ENCODE data around the gene ZBTB40. TPM values are rescaled to one million over a fixed set of nuclear protein-coding genes. Genes with fewer than 3 reads are reported as not detected.
A peak's percentile ranks its signal among the peaks of the same experiment; 100 is the strongest.

The ZBTB40 gene
- total and polyA plus RNA-seq, 2 of the 13 experiments (the other 11 are each of a cell fraction or from before 2014, with no cell fraction given), result 8.8 to 16.5 TPM

DNA sequence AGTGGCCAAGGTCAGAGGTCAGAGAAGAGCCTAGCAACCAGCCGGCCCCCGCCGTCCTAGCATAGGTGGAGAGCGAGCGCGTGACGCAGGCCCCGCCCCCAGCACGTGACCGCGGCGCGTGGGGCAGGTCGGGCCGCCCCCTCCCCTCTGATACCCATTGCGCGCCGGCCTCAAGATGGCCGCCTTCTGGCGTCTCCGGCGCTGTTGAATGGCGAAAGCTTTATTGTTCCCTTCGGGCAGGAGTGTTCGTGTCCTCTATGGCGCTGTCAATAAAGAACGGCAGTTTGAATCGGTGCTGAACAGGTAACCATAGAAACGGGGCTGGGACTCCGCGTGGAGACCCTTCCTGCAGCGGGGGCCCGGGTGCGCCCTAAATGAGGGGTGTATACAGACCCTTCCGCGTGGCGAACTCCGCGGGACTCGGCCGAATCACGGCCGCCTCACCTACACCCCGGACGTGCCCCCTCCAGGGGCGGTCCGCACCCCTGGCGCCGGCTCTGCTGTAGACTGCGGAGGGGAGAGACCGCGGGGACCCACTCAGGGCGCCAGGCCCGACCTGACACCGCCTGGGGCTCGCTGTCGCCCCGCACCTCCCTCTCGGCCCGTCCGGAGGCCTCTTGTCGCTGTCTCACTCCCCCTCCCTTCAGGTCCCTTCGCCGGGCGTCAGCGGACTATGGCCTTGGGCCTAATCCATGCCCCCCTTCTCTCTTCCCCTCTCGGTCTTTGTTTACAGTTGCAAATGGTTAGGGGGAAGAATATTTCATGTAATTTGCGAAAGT is at the start of gene ZBTB40 (continued):
- TF ChIP-seq ZNF672 (CRISPR knock-in tag; IDR thresholded peaks at IDR 0.05) (no peak), ZNF10 (CRISPR knock-in tag; IDR thresholded peaks at IDR 0.05; ENCODE audit: borderline replicate concordance, low read depth) (no peak), ZNF354B (CRISPR knock-in tag; IDR thresholded peaks at IDR 0.05) (0 out of 2 replicates have a peak, but pooled peaks have one; percentile 22), ZNF598 (CRISPR knock-in tag; IDR thresholded peaks at IDR 0.05; ENCODE audit: borderline replicate concordance) (no peak), ZNF224 (CRISPR knock-in tag; IDR thresholded peaks at IDR 0.05) (no peak), PAF1 (CRISPR knock-in tag; IDR thresholded peaks at IDR 0.05) (no peak), FIP1L1 (IDR thresholded peaks at IDR 0.05; ENCODE audit: borderline replicate concordance, insufficient read depth, low read depth, low read length) (no peak), ZNF777 (CRISPR knock-in tag; IDR thresholded peaks at IDR 0.05) (peak; percentile 6; the same call in 1 of the 2 replicates), SALL2 (CRISPR knock-in tag; IDR thresholded peaks at IDR 0.05) (no peak), PHF5A (CRISPR knock-in tag; IDR thresholded peaks at IDR 0.05; ENCODE audit: low read depth, unreplicated experiment) (peak; percentile 97), ZNF343 (CRISPR knock-in tag; IDR thresholded peaks at IDR 0.05) (no peak; the same call in 1 of the 2 replicates), TARDBP (CRISPR knock-in tag; IDR thresholded peaks at IDR 0.05) (peak; percentile 91)
- TF ChIP-seq, protein P1, sequence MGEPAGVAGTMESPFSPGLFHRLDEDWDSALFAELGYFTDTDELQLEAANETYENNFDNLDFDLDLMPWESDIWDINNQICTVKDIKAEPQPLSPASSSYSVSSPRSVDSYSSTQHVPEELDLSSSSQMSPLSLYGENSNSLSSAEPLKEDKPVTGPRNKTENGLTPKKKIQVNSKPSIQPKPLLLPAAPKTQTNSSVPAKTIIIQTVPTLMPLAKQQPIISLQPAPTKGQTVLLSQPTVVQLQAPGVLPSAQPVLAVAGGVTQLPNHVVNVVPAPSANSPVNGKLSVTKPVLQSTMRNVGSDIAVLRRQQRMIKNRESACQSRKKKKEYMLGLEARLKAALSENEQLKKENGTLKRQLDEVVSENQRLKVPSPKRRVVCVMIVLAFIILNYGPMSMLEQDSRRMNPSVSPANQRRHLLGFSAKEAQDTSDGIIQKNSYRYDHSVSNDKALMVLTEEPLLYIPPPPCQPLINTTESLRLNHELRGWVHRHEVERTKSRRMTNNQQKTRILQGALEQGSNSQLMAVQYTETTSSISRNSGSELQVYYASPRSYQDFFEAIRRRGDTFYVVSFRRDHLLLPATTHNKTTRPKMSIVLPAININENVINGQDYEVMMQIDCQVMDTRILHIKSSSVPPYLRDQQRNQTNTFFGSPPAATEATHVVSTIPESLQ (CRISPR knock-in tag; conservative IDR thresholded peaks at IDR 0.05), result no peak
- TF ChIP-seq, protein P2, sequence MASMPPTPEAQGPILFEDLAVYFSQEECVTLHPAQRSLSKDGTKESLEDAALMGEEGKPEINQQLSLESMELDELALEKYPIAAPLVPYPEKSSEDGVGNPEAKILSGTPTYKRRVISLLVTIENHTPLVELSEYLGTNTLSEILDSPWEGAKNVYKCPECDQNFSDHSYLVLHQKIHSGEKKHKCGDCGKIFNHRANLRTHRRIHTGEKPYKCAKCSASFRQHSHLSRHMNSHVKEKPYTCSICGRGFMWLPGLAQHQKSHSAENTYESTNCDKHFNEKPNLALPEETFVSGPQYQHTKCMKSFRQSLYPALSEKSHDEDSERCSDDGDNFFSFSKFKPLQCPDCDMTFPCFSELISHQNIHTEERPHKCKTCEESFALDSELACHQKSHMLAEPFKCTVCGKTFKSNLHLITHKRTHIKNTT (CRISPR knock-in tag; IDR thresholded peaks at IDR 0.05), result no peak
- TF ChIP-seq, protein P3, sequence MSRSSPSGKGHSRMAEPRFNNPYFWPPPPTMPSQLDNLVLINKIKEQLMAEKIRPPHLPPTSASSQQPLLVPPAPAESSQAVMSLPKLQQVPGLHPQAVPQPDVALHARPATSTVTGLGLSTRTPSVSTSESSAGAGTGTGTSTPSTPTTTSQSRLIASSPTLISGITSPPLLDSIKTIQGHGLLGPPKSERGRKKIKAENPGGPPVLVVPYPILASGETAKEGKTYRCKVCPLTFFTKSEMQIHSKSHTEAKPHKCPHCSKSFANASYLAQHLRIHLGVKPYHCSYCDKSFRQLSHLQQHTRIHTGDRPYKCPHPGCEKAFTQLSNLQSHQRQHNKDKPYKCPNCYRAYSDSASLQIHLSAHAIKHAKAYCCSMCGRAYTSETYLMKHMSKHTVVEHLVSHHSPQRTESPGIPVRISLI (CRISPR knock-in tag; IDR thresholded peaks at IDR 0.05; ENCODE audit: borderline replicate concordance), result peak; percentile 97
- TF ChIP-seq, protein P4, sequence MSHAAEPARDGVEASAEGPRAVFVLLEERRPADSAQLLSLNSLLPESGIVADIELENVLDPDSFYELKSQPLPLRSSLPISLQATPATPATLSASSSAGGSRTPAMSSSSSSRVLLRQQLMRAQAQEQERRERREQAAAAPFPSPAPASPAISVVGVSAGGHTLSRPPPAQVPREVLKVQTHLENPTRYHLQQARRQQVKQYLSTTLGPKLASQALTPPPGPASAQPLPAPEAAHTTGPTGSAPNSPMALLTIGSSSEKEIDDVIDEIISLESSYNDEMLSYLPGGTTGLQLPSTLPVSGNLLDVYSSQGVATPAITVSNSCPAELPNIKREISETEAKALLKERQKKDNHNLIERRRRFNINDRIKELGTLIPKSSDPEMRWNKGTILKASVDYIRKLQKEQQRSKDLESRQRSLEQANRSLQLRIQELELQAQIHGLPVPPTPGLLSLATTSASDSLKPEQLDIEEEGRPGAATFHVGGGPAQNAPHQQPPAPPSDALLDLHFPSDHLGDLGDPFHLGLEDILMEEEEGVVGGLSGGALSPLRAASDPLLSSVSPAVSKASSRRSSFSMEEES (CRISPR knock-in tag; IDR thresholded peaks at IDR 0.05), result peak; percentile 96
- TF ChIP-seq, protein P5, sequence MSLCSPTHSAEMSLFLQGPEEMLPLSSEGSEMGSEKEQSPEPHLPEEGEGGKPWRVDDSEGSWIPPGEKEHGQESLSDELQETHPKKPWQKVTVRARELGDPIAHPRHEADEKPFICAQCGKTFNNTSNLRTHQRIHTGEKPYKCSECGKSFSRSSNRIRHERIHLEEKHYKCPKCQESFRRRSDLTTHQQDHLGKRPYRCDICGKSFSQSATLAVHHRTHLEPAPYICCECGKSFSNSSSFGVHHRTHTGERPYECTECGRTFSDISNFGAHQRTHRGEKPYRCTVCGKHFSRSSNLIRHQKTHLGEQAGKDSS (CRISPR knock-in tag; IDR thresholded peaks at IDR 0.05; ENCODE audit: borderline replicate concordance, low read depth), result peak; percentile 34; the same call in 1 of the 2 replicates
- TF ChIP-seq, protein P6, sequence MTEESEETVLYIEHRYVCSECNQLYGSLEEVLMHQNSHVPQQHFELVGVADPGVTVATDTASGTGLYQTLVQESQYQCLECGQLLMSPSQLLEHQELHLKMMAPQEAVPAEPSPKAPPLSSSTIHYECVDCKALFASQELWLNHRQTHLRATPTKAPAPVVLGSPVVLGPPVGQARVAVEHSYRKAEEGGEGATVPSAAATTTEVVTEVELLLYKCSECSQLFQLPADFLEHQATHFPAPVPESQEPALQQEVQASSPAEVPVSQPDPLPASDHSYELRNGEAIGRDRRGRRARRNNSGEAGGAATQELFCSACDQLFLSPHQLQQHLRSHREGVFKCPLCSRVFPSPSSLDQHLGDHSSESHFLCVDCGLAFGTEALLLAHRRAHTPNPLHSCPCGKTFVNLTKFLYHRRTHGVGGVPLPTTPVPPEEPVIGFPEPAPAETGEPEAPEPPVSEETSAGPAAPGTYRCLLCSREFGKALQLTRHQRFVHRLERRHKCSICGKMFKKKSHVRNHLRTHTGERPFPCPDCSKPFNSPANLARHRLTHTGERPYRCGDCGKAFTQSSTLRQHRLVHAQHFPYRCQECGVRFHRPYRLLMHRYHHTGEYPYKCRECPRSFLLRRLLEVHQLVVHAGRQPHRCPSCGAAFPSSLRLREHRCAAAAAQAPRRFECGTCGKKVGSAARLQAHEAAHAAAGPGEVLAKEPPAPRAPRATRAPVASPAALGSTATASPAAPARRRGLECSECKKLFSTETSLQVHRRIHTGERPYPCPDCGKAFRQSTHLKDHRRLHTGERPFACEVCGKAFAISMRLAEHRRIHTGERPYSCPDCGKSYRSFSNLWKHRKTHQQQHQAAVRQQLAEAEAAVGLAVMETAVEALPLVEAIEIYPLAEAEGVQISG (CRISPR knock-in tag; IDR thresholded peaks at IDR 0.05), result peak; percentile 93

Data from HepG2 (cell line).